IPS DF 19.7 (cell line): ENCODE measurements around the gene AKAP4.

Experiments used
- DNase-seq: peaks from one replicate; pipeline ENCODE4 v3.0.0-alpha.2; 2013; ENCODE audit warnings: low read depth, low spot score

The AKAP4 gene, protein sequence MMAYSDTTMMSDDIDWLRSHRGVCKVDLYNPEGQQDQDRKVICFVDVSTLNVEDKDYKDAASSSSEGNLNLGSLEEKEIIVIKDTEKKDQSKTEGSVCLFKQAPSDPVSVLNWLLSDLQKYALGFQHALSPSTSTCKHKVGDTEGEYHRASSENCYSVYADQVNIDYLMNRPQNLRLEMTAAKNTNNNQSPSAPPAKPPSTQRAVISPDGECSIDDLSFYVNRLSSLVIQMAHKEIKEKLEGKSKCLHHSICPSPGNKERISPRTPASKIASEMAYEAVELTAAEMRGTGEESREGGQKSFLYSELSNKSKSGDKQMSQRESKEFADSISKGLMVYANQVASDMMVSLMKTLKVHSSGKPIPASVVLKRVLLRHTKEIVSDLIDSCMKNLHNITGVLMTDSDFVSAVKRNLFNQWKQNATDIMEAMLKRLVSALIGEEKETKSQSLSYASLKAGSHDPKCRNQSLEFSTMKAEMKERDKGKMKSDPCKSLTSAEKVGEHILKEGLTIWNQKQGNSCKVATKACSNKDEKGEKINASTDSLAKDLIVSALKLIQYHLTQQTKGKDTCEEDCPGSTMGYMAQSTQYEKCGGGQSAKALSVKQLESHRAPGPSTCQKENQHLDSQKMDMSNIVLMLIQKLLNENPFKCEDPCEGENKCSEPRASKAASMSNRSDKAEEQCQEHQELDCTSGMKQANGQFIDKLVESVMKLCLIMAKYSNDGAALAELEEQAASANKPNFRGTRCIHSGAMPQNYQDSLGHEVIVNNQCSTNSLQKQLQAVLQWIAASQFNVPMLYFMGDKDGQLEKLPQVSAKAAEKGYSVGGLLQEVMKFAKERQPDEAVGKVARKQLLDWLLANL

DNA sequence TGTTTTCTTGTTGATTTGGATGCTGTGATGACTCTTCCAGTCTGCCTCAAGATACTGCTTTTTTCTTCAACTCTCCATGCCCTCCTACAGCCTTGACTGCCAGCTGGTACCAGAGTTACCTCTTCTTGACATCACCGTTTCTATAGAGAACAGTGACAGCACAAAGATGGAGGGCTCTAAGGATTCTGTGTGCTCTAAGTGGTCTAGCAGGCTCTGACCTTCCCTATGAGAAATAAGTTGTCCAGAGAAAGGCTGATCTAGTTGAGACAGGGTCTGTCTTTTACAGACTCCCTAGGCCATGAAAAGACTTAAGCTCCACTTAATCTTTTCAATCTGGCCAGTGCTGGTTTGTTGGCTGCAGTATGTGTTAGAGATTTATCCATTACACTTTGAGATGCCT is at the start of gene AKAP4:
TSS of gene AKAP4 (minus strand) at position 101 of the 400 bp plus-strand sequence. CDS start 118 bp downstream, outside the sequence.
- no peak for DNase-seq

DNA sequence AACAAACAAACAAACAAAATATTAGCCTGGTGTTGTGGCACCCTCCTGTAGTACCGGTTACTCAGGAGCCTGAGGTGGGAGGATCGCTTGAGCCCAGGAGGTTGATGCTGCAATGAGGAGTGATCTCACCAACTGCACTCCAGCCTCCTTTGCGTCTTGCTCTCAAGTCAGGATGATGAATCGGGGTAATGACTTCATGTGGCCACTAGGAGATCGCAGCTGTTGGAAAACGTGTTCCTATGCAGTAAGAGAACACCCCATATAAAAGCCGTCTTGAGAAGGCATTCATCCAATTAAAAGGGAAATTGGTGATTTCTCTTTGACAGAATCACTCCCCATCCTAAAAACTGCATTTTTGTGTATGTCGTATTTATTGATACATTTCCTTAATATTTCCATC is 10.7 kb upstream of the AKAP4 start:
- DNase-seq: no peak

DNA sequence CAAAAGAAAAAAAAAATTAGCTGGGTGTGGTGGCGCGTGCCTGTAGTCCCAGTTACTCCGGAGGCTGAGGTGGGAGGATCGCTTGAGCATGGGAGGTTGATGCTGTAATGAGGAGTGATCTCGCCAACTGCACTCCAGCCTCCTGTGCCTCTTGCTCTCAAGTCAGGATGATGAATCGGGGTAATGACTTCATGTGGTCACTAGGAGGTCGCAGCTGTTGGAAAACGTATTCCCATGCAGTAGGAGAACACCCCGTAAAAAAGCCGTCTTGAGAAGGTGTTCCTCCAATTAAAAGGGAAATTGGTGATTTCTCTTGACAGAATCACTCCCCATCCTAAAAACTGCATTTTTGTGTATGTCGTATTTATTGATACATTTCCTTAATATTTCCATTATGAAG is 5.9 kb upstream of the AKAP4 start:
- no peak for DNase-seq

DNA sequence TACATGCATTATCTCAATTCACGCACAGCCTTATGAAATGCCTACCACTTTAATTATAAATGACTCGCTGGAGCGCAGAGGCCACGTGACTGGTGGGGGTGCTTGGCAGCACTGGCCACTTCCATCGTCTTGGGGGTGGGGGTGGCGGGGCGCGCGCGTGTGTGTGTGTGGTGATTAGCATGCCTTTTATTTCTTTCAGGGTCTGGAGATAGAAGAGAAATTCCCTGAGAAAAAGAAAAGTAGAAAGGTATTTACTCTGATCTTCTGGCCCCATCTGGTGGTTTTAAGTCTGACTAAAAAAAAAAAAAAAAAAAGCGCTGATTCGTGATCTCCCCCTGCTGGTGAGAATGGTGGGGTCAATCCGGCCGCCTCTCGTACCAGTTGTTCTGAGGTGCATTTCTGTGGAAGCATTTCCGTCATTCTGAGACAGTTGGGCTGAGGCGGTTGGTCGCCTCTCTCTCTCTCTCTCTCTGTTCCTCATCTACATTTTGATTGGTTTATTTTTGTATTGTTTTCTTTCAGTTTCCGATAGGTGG is 3.6 kb upstream of the AKAP4 start, which contains the start of gene CCNB3:
TSS of gene CCNB3 (plus strand) at position 402 of the 536 bp plus-strand sequence. CDS start 80,399 bp downstream, outside the sequence.
- no peak for DNase-seq

DNA sequence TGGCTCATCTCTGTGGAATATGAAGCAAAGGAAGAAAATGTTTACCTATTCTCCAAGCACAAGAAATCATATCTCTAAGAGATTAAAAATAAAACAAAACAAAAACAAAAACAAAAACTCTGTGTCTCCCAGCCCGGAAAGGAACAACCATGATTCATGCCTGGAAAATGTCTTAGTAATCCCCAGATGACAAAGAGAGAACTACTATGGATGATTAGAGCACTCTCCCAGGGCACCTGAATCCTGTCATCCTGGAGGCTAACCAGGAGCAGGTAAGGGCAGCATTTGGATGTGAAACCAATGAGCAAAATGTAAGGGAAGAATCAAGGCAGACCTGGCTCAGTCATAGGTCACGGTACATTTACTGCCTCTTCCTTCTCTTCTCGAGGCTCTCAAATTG is 1.7 kb upstream of the AKAP4 start:
- DNase-seq: no peak

DNA sequence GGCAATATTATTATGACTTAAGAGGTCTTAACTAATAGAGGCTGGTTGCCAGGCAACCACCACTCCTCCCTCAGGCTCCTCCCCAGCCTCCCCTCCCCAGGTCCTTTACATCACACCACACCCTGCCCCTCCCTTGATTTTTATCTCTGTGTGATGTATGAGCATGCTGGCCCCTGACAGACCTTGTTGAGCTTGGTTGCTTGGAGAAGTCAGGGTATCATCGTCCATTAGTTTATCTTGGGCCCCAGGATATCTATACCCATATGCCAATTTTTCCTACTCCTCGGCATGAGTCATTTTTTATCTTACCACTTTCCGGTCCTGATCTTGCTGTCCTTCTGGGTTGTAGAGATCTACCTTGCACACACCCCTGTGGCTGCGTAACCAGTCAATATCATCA is 2.5 kb downstream of the AKAP4 start:
- DNase-seq: no peak

DNA sequence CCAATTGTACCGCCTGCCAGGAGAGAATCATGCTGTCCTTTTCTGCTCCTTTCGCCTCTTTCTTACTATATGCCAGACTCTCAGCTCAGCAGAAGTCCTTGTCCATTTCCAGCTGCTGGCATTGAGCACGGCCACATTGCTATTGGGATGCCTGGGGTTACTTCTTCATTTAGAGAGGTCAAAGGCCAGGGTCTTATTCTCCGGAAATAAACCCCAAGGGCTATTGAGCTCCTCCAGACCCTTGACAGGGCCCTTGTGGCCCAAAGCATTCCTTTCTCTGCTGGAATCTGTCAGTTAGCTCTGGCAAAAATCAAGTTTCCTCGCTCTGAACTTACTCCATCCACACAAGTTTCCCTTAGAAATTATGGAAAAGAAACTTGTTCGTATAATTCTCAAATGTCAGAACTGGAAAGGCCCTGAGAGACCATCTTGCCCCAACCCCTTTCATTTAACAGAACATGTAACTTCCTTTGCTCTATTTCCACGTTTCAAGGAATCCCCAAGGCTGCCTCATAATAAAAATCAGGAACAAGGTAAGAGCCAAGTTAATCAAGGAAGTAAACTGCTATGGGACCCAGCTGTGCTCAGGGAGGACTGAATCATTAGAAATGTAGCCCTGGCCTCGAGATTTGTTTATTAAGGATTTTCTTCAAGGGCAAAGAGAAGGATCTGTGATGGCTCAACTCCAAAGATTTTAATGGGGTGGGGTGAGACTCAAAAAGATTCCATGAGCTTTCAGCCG is 11.8 kb downstream of the AKAP4 start:
- DNase-seq: no peak

DNA sequence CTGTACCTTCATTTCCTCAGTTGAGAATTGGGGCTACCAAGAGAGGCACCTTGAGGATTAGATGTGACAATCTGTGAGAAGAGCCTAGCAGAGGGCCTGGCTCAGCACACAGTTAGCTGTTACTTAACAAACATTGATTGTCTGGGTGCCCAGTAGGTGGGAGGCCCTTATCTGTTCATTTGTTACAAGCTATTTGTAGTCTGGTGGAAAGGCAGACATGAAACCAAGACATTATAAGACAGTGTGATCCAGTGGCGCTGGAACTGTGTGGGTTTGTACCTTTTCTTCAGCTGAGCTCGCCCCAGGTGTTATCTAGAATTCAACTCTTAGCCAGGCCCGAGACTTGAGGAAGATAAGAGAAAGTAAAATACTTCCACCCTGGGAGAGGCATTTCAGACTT is 16.9 kb downstream of the AKAP4 start:
- no peak for DNase-seq

DNA sequence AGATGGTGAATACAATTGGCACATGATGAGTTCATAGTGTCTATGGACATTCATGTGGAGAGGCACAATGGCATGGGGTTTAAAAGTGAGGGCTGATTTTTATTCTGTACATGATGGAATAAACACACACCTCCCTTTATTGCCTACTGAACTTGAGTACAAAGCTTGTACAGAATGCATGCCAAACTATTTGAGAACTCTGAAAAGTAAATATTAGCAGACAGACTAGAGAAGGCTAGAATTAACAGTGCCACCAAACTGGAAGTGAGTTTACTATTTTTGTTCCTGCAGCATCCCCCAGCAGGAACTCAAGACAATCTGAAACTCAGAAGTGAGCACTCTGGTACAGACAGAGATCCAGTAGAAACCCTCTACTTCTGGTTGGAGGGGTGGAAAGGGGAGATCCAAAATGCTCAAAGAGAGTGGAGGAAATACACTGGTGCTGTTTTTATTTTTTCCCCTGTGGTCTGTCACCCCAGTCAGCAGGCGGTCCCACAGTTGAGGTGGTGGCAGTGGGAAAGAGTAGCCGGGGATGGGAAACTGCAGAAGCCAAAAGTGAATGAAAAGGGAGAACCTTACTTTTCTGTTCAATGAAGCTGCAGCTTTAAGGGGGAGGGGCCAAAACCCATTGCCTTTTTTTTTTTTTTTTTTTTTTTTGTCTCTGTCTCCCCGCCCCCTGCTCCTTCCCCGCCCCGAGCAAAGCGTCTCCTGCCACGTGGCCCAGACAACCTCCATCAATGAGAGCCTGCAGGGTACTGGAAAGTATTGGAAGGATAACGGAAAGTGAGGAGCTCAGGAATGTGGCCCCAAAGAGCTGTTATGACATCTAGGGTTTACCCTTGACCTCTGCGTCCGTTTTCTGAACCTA is 20.5 kb downstream of the AKAP4 start:
- DNase-seq: no peak

DNA sequence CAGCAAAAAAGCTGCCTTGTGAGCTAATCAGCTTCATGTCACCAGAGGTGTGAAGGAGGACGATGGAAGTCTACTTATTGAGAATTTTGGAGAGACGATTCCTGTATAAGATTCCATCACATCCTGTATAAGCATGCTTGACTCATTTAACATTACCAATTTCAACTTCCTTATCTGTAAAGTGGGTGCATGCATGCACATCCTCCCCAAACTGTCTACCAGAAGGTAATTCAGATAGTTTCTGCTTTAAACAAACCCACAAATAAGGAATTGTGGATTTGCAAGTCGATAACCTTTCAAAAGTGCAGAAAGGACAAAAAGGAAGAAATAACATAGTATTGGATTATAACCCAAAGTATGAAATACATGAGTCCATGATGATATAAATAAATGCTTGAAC is 31.1 kb downstream of the AKAP4 start:
- DNase-seq: no peak

DNA sequence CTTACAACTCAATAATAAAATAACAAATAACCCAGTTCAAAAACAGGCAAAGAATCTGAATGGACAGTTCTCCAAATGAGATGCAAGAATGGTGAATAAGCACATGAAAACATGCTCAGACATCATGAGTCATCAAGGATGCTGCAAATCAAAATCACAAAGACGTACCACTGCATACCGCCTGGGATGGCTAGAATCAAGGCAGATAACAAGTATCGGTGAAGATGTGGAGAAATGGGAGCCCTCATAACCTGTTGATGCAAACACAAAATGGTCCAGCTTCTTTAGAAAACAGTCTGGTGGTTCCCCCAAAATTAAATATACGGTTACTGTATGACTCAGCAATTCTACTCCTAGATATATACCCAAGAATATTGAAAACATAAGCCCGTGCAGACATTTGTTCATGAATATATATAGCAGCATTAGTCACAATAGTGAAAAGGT is 32.5 kb downstream of the AKAP4 start:
- no peak for DNase-seq

DNA sequence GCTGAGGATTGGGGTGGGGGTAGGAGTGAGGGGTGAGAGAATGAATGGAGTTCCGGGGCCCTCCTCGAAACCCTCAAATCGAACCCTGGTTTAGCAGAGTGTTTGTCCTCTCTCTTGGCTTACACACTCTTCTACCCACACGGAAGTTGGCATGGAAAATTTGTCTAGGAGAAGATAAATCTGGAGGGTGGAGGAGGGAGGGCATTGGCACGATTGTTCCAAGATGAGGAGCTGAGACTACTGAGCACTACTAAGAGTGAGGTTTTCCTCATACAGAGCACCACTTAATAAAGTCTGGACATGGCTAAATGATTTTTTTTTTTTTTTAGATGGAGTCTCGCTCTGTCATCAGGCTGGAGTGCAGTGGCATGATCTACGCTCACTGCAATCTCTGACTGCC is 33.4 kb downstream of the AKAP4 start:
- no peak for DNase-seq

DNA sequence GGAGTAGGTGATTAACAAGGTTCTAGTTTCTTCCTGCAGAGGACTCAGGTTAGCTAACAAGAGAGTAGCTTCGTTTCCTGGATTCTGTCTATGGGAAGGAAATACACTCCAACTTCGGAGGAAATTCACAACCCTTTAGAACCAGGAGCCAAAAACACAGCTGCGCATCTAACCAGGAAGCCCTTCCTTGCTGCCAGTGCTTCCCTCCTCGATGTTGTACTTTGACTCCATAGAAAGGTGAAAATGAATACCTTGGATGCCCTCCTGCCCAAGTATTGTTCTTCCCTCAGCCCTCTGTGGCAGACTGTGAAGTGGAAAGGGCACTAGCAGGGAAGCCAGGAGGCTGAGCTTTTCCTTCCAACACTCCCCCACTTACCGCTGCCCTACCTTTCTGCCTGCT is 35.1 kb downstream of the AKAP4 start:
- no peak for DNase-seq

DNA sequence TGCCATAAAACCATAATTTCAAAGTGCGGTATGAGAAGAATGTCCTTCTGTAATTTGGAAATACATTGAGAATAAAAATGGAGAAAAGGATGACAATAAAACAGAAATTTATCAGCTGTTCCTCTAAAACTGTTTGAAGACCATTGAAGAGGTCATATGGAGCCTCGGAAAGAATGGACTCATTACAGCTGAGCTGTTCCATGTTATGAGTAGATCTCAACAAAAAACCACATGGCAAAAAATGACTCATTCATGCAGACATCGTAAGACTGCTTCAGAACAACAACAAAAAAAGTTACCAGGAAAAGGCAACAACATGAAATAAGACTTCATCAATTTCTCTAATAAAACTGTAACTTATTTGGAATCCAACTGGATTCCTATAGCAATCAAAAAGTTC is 39.7 kb downstream of the AKAP4 start:
- DNase-seq: no peak

DNA sequence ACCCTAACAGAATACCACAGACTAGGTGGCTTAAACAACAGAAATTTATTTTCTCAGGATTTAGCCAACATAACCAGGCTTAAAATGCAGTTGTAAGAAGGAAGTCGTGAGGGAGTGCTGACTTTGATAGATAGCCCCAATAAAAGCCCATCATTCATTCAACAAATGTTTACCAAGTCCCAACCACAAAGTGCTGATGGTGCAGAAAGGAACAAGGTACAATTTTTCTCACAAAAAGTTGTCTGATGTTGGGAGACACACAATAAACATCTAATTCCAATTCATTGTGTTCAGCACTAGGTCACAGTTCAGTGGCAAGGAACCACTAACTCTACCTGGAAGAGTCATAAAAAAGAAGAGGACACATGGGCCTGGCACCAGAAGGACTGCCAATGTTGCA is 42.2 kb downstream of the AKAP4 start:
- no peak for DNase-seq

DNA sequence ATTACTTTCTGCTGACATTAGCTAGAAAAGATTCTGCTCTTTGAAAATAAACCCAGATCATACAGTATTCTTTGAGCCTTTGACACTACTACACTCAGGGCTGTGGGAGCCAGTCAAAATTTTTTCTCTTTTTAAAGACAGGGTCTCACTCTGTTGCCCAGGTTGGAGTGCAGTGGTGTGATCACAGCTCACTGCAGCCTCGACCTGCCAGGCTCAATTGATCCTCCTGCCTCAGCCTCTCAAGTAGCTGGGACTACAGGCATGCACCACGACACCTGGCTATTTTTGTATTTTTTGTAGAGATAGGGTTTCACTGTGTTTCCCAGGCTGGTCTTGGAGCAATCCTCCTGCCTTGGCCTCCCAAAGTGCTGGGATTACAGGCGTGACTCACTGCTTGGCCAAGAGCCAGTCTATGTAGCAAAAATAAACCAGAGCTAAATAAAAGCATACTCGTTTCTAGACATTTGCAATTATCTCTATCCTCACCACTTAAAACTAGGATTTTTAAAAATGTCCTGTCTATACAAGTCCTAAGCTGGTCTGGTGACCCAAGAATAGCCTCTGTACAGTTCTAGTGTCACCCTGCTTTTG is 43.2 kb downstream of the AKAP4 start:
- DNase-seq: no peak

DNA sequence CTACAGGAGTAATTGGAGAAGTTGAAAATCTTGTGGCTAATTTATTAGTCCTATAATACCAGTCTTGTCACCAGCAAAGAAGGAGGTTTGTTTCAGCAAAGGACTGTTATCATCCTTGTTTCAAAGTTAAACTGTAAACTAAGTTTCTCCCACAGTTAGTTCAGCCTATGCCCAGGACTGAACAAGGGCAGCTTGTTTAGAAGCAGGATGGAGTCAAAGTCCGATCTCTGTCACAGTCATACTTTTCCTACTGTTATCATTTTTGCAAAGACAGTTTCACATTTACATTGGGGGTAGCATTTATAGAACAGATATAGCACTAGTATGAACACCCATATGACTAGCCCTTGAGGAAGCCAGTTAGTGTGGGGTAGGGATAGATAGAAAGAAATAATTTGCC is 46.4 kb downstream of the AKAP4 start:
- DNase-seq: no peak

DNA sequence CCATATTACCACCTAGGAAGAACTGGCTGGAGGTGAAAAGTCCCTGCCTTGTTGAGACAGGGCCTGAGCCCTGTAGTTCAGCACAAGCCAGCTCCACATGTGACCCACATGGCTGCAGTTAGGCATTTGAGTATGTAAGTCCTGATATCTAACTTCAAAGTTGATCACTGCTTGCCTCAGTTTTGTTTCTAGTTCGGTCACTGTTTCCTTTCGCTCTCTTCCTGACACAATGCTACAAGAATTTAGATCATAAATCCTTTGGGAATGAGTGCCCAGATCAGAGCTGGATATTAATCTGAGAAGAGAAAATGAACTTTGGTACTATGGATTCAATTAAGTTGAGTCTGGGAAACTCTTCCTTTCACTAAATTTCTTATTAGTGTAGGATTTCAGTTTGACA is 48.4 kb downstream of the AKAP4 start:
- no peak for DNase-seq

DNA sequence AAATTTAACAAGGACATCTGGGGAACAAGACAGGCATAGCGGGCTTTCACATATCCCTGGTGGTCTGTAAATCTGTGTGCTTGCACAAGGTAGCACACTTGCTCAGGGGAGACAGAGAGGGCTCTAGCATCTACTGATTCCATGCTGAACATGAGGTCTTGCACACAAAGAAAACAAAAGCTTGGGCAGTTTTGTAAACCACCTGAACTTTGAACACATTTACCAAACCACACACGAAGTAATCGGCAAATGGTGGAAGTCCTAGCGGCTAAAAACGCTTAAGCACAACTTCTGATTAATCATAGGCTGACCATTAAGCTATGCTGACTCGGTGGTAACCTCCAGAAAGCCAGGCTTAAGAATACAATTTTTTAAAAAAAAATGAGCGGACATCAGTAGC is 52.8 kb downstream of the AKAP4 start:
- no peak for DNase-seq
